Skeletal muscle tissue (tissue), 4 donors: ENCODE results near the gene FXN. TPM values are rescaled to one million over a fixed set of nuclear protein-coding genes. Genes with fewer than 3 reads are reported as not detected.

ENCODE experiments used
- H3K27ac ChIP-seq: one replicate; pipeline ENCODE4 v1.7.0; 2013; ENCODE audit warnings: mild to moderate bottlenecking, low read depth, low read length, inconsistent platforms
- H3K27me3 ChIP-seq, 3 donors: one replicate each; pipeline ENCODE4 v1.7.0; 2013; ENCODE audit warnings: low read length in 3 of 3; ENCODE audit not compliant: control insufficient read depth in 3 of 3, insufficient read depth in 3 of 3
- H3K36me3 ChIP-seq, 3 donors: one replicate each; pipeline ENCODE4 v1.7.0; 2013; ENCODE audit warnings: low read length in 3 of 3; ENCODE audit not compliant: control insufficient read depth in 3 of 3, insufficient read depth in 3 of 3
- H3K4me1 ChIP-seq, 3 donors: one replicate each; pipeline ENCODE4 v1.7.0; 2013; ENCODE audit warnings: low read length in 3 of 3, mild to moderate bottlenecking in 3 of 3; ENCODE audit not compliant: control insufficient read depth in 3 of 3, insufficient read depth in 3 of 3
- H3K4me3 ChIP-seq, 3 donors: one replicate each; pipeline ENCODE4 v1.7.0; 2013; ENCODE audit warnings: low read length in 3 of 3
- H3K9ac ChIP-seq, 3 donors: one replicate each; pipeline ENCODE4 v1.7.0; 2013; ENCODE audit warnings: low read length in 3 of 3, mild to moderate bottlenecking in 3 of 3, moderate library complexity in 2 of 3, low read depth in 1 of 3
- H3K9me3 ChIP-seq, 3 donors: one replicate each; pipeline ENCODE4 v1.7.0; 2013; ENCODE audit warnings: low read length in 3 of 3; ENCODE audit not compliant: control insufficient read depth in 3 of 3
- total RNA-seq: library from RNA; depleted of rRNA; stranded (reverse); fragments of >200 nt; gene quantifications from one replicate; pipeline ENCODE4 v1.2.3, GENCODE V29; 2014
- donor health status: Osteomylitis.

Gene FXN
- total RNA-seq, 1 donor from 2014 or later = 3.7 TPM

DNA sequence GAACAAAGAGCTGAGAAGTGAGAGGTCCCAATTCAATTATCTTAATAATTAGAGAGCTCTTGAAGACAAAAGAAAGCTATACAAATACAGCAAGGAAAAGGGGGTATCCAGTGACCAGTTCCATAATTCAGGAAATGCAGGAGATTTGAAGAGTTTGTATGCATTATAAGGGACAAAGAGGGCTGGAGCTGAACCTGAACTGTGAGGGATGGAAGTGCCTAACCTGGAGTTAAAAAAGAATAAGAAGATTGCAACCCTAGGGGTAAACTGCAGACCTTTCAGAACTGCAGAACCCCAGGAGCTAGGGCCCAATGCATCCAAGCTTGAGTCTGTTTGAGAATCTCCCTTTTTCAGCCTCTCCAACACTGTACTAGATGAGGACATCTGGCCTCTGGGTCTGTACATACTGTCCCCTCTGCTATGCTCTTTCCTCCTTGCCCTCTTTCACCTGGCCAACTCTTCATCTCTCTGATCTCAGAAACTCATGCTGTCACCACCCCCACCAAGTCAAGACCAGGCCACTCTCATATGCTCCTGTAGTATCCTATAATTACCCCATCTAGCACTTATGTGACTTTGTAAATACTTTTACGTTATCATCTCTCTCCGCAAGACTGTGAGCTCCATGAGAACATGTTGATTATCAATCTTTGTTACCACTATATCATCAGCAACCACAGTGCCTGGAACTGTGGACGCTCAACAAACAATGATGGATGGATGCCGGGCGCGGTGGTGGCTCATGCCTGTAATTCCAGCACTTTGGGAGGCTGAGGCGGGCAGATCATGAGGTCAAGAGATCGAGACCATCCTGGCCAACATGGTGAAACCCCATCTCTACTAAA is 15.0 kb upstream of the FXN start:
- Histone ChIP-seq H3K36me3 (no peaks in the 10 kb centered on the region), H3K4me3 (no peak overlapping the region), H3K9me3 (no peaks in the 10 kb centered on the region), H3K9ac (no peak overlapping the region), H3K27ac (no peak overlapping the region), H3K4me1 (no peaks in the 10 kb centered on the region), H3K27me3 (no peaks in the 10 kb centered on the region)

DNA sequence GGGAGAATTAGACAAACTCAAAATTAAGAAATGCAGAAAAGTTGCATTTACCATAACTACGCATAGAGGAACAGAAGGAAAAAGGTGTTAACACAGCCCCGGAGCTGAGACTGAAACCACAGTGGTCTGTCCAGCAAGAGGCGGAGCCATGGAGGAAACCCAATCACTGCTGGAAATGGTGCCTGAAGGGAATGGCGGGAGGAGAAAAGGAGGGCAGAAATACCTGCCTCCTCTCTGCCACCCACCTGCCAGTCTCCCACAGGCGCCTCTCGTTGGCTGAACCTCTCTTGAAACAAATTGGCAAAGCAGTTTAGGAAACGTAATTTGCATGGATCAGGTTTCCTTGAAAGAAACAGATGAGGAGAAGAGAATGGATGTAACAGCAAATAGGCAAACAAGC is 11.9 kb upstream of the FXN start:
- no peaks in the 10 kb centered on the region for H3K27me3 ChIP-seq
- H3K4me3 ChIP-seq = peak overlapping the region; percentile 10 to 60 (median 41)
- no peak overlapping the region for H3K27ac ChIP-seq
- no peaks in the 10 kb centered on the region for H3K4me1 ChIP-seq
- H3K36me3 ChIP-seq = no peaks in the 10 kb centered on the region
- peak overlapping the region in 1 of 3 donors; percentile 17 for H3K9ac ChIP-seq
- H3K9me3 ChIP-seq = no peaks in the 10 kb centered on the region

DNA sequence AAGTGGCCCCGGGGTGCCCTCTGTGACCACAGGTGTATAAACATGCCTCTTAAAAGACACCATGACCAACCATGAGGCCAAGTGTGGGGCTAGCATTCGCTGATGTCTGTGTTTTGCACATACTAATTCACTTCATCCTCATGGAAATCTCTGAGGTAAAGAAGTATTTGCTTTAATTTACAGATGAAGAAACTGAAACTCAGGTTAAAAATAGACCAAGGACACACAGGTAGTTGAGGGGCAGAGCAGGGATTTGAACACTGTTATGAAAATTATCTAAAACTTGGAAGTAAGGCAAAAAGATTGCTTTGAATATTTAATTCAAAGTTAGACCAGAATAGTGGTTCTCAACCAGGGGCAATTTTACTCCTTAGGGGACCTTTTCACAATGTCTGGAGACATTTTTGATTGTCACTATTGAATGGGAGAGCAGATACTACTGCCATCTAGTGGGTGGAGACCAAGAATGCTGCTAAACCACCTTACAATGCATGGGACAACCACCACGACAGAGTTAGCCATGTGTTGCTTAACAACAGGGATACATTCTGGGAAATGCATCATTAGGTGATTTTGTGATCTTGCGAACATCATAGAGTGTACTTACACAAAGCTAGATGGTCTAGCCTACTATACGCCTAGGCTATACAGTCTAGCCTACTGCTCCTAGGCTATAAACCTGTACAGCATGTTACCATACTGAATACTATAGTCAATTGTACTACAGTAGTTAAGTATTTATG is 8.0 kb upstream of the FXN start:
- Histone ChIP-seq H3K36me3 (no peaks in the 10 kb centered on the region), H3K27me3 (no peaks in the 10 kb centered on the region), H3K27ac (no peak overlapping the region), H3K9me3 (no peaks in the 10 kb centered on the region), H3K9ac (no peak overlapping the region), H3K4me3 (no peak overlapping the region), H3K4me1 (no peaks in the 10 kb centered on the region)

DNA sequence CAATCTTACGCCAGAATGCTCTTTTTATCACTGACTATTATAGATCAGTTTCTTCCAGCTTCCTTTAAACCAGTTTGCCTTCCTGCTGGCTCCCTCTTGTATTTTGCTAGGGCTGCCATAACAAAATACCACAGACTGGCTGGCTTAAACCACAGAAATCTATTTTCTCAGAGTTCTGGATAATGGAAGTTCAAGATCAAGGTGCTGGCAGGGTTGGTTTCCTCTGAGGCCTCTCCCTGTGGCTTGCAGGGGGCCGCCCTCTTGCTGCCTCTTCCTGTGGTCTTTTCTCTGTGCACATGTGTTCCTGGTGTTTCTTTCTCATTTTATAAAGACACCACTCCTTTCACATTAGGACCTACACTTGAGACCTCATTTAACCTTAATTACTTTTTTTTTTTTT is 6.8 kb upstream of the FXN start:
- Histone ChIP-seq H3K27me3 (no peaks in the 10 kb centered on the region), H3K36me3 (no peaks in the 10 kb centered on the region), H3K4me3 (no peak overlapping the region), H3K9me3 (no peaks in the 10 kb centered on the region), H3K9ac (no peak overlapping the region), H3K27ac (no peak overlapping the region), H3K4me1 (no peaks in the 10 kb centered on the region)

DNA sequence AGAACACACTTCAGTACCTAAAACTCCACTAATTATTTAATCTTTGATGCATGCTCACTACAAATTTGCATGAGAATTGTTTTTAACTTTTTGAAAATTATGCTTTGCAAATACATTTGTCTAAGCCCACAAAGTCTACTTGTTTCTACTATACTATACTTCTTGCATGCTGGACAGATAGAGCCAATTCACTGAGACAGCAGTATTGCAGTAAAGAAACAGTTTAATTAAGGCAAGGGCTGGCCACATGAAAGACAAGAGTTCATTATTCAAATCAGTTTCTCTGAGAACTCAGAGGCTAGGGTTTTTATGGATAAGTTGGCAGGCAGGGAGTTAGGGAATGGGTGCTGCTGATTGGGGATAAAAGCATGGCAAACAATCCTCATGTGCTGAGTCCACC is 6.0 kb upstream of the FXN start:
- Histone ChIP-seq H3K27me3 (no peaks in the 10 kb centered on the region), H3K9me3 (no peaks in the 10 kb centered on the region), H3K36me3 (no peaks in the 10 kb centered on the region), H3K9ac (no peak overlapping the region), H3K4me1 (no peaks in the 10 kb centered on the region), H3K4me3 (no peak overlapping the region), H3K27ac (no peak overlapping the region)

DNA sequence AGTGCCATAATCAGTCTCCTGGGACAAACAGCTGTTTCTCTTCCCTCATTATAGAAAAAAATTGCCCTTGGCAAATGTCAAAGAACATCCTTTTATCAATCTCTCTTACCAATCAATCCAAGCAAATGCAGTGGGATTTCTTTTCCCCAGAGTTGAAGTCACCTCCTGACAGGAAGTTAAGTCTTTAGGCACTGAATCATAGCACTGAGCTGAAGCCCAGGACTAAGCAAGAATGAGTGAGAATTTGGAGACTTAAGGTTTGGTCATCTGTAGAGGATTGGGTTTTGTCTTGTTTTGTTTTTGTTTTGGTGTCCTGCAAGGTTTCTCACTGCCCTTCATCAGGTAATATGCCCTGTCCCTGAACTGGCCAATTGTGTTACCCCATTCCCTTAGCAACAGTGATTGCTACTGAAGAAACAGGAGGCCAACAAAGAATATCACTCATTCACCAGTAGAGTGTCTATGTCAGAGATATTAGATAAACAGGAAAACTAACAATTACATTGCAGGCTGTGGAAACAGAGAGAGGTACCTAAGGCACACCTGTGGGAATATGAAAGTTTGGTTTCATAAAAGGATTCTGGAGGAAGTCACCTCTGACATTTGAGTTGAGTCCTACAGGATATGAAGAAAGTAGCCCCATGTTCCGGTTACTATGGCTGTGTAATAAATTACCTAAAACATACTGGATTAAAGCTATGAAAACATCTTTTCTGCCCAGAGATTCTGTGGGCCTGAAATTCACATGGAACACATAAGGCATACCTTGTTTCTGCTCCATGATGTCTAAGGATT is 4.5 kb upstream of the FXN start:
- Histone ChIP-seq H3K9ac (no peak overlapping the region), H3K4me1 (peaks cover 3 to 6% (median 4%) of the 10 kb centered on the region in 3 donors), H3K4me3 (no peak overlapping the region), H3K36me3 (no peaks in the 10 kb centered on the region), H3K9me3 (no peaks in the 10 kb centered on the region), H3K27ac (no peak overlapping the region), H3K27me3 (no peaks in the 10 kb centered on the region)

DNA sequence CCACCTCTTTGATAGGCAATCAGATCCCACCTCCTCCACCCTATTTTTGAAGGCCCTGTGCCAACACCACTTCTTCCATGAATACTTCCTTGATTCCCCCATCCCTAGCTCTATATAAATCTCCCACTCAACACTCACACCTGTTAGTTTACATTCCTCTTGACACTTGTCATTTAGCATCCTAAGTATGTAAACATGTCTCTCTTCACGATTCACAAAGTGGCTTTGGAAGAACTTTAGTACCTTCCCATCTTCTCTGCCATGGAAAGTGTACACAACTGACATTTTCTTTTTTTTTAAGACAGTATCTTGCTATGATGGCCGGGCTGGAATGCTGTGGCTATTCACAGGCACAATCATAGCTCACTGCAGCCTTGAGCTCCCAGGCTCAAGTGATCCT is 1.5 kb upstream of the FXN start:
- Histone ChIP-seq H3K36me3 (no peaks in the 10 kb centered on the region), H3K4me1 (peaks cover 7 to 14% (median 12%) of the 10 kb centered on the region in 3 donors), H3K9me3 (no peaks in the 10 kb centered on the region), H3K9ac (no peak overlapping the region), H3K27ac (no peak overlapping the region), H3K4me3 (no peak overlapping the region), H3K27me3 (no peaks in the 10 kb centered on the region)

DNA sequence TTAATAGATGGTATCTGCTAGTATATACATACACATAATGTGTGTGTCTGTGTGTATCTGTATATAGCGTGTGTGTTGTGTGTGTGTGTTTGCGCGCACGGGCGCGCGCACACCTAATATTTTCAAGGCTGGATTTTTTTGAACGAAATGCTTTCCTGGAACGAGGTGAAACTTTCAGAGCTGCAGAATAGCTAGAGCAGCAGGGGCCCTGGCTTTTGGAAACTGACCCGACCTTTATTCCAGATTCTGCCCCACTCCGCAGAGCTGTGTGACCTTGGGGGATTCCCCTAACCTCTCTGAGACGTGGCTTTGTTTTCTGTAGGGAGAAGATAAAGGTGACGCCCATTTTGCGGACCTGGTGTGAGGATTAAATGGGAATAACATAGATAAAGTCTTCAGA is 757 bp downstream of the FXN start:
- peak overlapping the region; percentile 48 for H3K27ac ChIP-seq
- H3K9me3 ChIP-seq = no peaks in the 10 kb centered on the region
- no peaks in the 10 kb centered on the region for H3K36me3 ChIP-seq
- H3K4me1 ChIP-seq = peaks cover 7 to 18% (median 12%) of the 10 kb centered on the region in 3 donors
- no peaks in the 10 kb centered on the region for H3K27me3 ChIP-seq
- peak overlapping the region; percentile 76 to 94 (median 93) for H3K9ac ChIP-seq
- H3K4me3 ChIP-seq = peak overlapping the region; percentile 91 to 95 (median 92)

DNA sequence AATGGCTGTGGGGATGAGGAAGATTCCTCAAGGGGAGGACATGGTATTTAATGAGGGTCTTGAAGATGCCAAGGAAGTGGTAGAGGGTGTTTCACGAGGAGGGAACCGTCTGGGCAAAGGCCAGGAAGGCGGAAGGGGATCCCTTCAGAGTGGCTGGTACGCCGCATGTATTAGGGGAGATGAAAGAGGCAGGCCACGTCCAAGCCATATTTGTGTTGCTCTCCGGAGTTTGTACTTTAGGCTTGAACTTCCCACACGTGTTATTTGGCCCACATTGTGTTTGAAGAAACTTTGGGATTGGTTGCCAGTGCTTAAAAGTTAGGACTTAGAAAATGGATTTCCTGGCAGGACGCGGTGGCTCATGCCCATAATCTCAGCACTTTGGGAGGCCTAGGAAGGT is 1.2 kb downstream of the FXN start:
- peak overlapping the region; percentile 91 to 95 (median 92) for H3K4me3 ChIP-seq
- no peaks in the 10 kb centered on the region for H3K9me3 ChIP-seq
- no peaks in the 10 kb centered on the region for H3K36me3 ChIP-seq
- H3K27me3 ChIP-seq = no peaks in the 10 kb centered on the region
- no peak overlapping the region for H3K27ac ChIP-seq
- H3K4me1 ChIP-seq = peaks cover 7 to 20% (median 12%) of the 10 kb centered on the region in 3 donors
- H3K9ac ChIP-seq = peak overlapping the region; percentile 76 to 94 (median 93)
